ENCODE results near the gene CYB5A. TPM values are rescaled to one million over a fixed set of nuclear protein-coding genes. Genes with fewer than 3 reads are reported as not detected.

The CYB5A gene
- total RNA-seq, 1 donor from 2014 or later = 397 TPM

DNA sequence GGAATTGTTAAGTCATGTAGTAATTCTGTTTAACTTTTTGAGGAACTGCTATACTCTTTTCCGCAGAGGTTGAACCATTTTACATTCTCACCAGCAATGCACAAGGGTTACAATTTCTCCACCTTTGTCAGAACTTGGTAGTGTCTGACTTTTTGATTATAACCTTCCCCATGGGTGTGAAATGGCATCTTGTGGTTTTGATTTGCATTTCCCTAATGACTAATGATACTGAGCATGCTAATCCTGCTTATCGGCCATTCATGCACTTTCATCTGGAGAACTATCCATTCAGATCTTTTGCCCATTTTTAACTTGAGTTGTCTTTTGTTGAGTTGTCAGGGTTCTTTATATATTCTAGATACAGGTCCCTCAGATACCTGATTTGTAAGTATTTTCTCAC is 47.2 kb downstream of the CYB5A start:
- DNase-seq (ENCODE audit: low spot score) = no peak

GRCh38 chr18:74243127-74243526 is 48.6 kb downstream of the CYB5A start:
- no peak for DNase-seq (ENCODE audit: low spot score)

DNA sequence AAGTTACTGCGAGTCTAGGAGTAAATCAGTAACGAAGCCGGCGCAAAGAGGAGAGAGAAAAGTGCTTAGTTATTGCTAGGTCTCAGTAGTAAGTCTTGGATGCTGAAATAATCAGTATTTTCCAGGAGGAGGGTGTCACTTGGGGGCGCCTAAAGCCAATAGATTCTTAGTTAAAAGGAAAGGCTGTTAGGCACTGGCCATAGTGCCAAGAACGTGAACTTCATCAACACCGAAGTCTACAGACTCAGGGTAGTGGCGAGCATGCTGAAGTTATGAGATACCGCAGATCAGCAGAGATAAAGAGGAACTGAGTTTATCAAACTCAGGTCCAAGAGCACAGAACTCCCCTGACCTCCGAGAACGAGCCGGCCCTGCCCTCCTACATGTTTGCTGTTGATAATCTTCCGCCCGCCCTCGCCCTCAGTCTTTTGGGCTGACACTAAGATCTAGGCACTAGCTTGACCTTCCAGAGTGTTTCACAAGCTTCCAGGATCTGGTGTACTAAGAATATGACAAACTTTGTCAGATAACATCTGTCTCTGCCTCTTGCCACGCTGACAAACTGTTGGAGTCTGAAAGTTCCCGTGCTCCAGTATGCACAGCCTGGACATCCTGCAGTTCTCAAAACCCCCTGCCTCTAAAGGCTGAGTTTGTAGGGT is 49.2 kb downstream of the CYB5A start:
- no peak for DNase-seq (ENCODE audit: low spot score)

DNA sequence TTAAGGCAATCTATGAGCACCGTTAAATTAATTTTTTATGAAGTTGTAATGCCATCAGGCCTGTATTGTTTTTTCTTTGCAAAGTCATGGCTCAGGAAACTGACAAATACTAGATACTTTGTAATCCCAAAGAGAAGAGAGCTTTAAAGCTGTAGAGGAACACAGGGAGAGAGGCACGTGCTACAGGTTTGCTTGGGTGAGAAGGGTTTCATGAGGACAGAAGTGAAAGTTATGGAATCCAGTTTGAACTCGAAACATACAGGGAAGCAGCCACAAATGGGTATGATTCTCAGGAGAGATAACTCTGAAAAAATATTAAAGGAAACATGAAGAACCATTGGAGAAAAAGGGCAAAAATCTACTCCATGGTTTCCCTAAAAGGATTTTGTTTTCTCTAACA is 49.8 kb downstream of the CYB5A start:
- no peak for DNase-seq (ENCODE audit: low spot score)

DNA sequence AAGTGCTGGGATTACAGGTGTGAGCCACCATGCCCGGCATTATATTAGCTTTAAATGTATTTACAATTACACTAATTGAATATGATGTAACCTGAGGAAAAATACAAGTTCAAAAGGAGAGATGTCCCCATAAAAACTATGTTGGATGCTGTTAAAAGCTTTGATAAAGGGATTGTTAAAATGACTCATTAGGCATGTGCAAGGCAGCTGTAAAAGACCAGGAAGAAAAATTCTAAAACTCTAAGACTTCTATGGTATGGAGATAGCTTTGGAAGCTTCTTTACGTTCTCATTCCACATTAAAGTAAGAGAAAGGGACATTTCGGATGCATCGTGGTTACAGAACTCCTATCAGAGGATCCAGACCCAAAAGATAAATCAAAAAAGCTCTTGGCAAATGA is 50.3 kb downstream of the CYB5A start:
- no peak for DNase-seq (ENCODE audit: low spot score)

DNA sequence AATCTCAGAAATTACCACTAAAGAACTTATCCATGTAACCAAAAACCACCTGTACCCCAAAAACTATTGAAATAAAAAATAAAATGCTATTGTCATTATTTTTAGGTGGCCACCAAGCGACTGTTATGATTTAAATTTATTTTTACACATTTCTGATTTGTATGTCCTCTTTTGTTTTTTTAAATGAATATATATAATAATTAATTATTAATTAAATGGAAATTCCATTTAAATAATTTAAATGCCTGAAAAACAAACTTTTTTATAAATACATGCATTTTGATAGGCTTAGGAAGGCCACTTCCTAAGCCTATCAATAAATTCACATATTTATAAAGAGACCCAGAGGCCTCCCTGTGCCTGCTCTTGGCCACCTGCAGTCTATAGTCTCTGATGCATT is 52.2 kb downstream of the CYB5A start:
- DNase-seq (ENCODE audit: low spot score) = no peak

- peak; percentile 60 for DNase-seq (ENCODE audit: low spot score)
Measured at GRCh38 chr18:74234326-74235171, 57.2 kb downstream of the CYB5A start.

GRCh38 chr18:74233933-74234325 is 57.8 kb downstream of the CYB5A start:
- no peak for DNase-seq (ENCODE audit: low spot score)

DNA sequence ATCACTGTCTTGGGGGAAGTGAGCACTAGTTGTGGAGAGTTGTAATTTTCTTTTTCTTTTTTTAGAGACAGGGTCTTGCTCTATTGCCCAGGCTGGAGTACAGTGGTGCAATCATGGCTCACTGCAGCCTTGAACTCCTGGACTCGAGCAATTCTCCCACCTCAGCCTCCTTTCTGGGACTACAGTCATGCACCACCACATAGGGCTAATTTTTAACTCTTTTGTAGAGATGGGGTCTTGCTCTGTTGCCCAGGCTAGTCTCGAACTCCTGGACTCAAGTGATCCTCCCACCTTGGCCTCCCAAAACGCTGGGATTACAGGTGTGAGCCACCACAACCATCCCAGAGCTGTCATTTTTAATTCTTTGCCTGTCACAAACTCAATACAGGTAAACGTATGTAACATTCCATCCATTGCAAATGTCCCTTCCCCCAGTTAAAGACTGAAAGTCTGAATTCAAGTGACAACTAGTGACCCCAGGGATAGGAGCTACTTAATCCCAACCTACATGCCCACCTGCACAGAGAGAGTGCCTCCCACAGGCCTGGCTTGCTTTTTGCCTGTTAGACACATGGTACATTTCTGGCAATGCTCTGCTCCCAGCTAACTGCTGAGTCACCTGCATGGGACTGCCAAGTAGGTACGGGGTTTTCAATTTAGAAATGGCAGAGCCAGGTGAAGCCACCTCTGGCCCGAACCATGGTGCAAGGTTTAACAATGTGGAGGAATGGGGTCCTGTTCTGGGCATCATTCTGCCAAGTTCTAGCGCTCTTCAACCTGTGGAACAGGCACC is 60.6 kb downstream of the CYB5A start:
- no peak for DNase-seq (ENCODE audit: low spot score)

GRCh38 chr18:74229891-74230290 is 61.9 kb downstream of the CYB5A start:
- DNase-seq (ENCODE audit: low spot score) = no peak

- no peak for DNase-seq (ENCODE audit: low spot score)
Measured at GRCh38 chr18:74229005-74229404, 62.8 kb downstream of the CYB5A start.

- no peak for DNase-seq (ENCODE audit: low spot score)
Measured at GRCh38 chr18:74228312-74228711, 63.5 kb downstream of the CYB5A start.

GRCh38 chr18:74226666-74227065 is 65.1 kb downstream of the CYB5A start:
- no peak for DNase-seq (ENCODE audit: low spot score)

DNA sequence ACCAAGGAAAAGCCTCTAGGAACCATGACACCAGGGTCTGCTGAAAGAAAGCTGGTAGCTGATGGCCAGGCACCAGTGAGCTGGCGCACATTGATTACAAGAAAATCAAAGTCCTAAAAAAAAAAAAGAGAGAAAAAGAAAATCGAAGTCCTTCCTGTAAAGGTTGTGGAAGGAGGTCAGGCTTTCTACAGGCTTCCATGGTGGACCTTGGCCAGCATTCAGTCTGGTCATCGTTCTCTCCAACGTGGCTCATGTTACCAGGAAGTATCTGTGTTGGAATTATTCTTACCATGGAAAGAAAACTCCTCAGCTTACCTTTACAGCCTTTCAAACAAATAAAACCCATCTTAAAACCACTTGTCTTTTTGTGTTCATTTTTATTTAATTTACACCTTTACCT is 65.6 kb downstream of the CYB5A start:
- no peak for DNase-seq (ENCODE audit: low spot score)

GRCh38 chr18:74225193-74225840 is 66.4 kb downstream of the CYB5A start:
- DNase-seq (ENCODE audit: low spot score) = no peak

GRCh38 chr18:74222710-74223494 is 68.9 kb downstream of the CYB5A start:
- no peak for DNase-seq (ENCODE audit: low spot score)

- DNase-seq (ENCODE audit: low spot score) = no peak
Measured at GRCh38 chr18:74221081-74221480, 70.7 kb downstream of the CYB5A start.

GRCh38 chr18:74219056-74219455 is 72.7 kb downstream of the CYB5A start:
- no peak for DNase-seq (ENCODE audit: low spot score)

DNA sequence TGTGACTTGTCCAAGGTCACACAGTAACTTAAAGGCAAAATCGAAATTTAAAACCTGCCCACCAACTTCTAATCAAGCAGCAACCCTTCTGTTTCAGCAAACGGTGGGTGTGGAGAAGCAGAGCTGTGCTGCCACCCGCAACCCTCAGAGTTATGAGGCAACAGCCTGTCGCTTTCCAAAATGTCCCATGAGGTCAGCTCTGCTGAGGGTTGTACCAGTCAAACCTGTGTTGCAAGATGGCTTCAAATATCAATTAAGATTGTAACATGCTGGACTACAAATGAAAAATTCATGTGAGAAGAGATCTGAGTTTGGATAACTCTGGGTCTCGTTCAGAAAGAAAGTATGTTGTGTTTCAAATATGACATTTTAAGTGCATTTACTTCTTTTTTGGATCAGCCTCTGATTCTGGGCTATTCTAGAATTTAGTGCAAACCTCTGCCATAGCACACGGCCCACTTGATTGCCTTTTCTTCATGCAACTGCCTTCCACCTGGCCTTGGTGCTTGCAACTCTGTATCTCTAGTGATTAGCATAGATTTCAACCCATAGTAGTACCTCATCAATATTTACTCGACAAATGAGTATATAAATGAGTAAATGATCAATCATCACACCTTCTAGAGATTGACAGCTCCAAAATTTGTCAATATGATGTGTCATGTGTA is 74.2 kb downstream of the CYB5A start:
- DNase-seq (ENCODE audit: low spot score) = peak; percentile 73

DNA sequence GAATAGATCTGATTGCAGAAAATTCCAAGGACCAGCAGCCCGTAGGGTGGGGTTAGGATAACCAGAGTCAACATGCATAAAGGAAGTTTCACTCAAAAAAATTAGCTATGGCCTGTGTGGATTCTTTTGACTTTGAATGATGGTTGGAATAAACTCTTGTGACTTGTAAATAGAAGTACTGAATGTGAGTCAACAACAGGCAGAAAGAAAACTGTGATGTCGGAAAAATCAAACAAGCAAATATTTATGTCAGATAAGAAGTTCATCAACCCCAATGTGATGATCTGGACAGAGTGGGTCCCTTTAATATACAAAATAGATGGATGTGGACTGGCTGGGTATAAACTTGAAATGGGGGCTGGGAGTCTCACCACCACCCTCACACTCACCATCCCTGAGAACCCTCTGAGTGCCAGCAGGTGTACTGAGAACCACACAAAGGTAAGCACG is 75.1 kb downstream of the CYB5A start:
- no peak for DNase-seq (ENCODE audit: low spot score)

GRCh38 chr18:74215863-74216262 is 75.9 kb downstream of the CYB5A start:
- DNase-seq (ENCODE audit: low spot score) = no peak

Measured in ureter (tissue), 1 donor.